GM23338 (cell line): ENCODE measurements around the gene ENOX1. TPM values are rescaled to one million over a fixed set of nuclear protein-coding genes. Genes with fewer than 3 reads are reported as not detected.

Source experiments
- ATAC-seq: fragments of 200-7000 bp; cut with Tn5 transposase; 3 replicates; pipeline ENCODE4 v1.9.1; 2020
- DNase-seq: peaks from one replicate; pipeline ENCODE4 v3.0.0-alpha.2; 2015; ENCODE audit warnings: low spot score
- H2AFZ ChIP-seq: fragments of 200-600 bp; sonication (generic); 2 replicates; pipeline ENCODE4 v1.8.0; 2016; ENCODE audit warnings: antibody characterized with exemption, mild to moderate bottlenecking, moderate library complexity
- H3F3A ChIP-seq: fragments of 200-600 bp; sonication (generic); replicated peaks from 2 replicates; pipeline ENCODE4 v1.8.0; 2017; ENCODE audit warnings: antibody characterized with exemption, mixed run types, low read depth
- H3K27ac ChIP-seq: fragments of 200-600 bp; sonication (generic); 2 replicates; pipeline ENCODE4 v1.6.1; 2016; ENCODE audit warnings: low read depth
- H3K27me3 ChIP-seq: fragments of 200-600 bp; sonication (generic); 2 replicates; pipeline ENCODE4 v1.8.0; 2016; ENCODE audit warnings: mild to moderate bottlenecking, mixed run types, moderate library complexity; ENCODE audit not compliant: insufficient read depth
- H3K36me3 ChIP-seq: fragments of 200-600 bp; sonication (generic); 2 replicates; pipeline ENCODE4 v1.8.0; 2016; ENCODE audit warnings: mild to moderate bottlenecking; ENCODE audit not compliant: insufficient read depth
- H3K4me1 ChIP-seq: fragments of 200-600 bp; sonication (generic); 2 replicates; pipeline ENCODE4 v1.8.0; 2016; ENCODE audit warnings: mild to moderate bottlenecking, moderate library complexity; ENCODE audit not compliant: insufficient read depth
- H3K4me2 ChIP-seq: fragments of 200-600 bp; sonication (generic); 2 replicates; pipeline ENCODE4 v1.7.1; 2017; ENCODE audit warnings: mixed run types
- H3K4me3 ChIP-seq: fragments of 200-600 bp; sonication (generic); 2 replicates; pipeline ENCODE4 v1.6.1; 2016; ENCODE audit warnings: mixed run types
- H3K79me2 ChIP-seq: fragments of 200-600 bp; sonication (generic); replicated peaks from 2 replicates; pipeline ENCODE4 v1.8.0; 2017; ENCODE audit warnings: mild to moderate bottlenecking; ENCODE audit not compliant: insufficient read depth
- H3K9me2 ChIP-seq: fragments of 200-600 bp; sonication (generic); 2 replicates; pipeline ENCODE4 v1.8.0; 2017; ENCODE audit not compliant: insufficient read depth
- H4K20me1 ChIP-seq: fragments of 200-600 bp; sonication (generic); replicated peaks from 2 replicates; pipeline ENCODE4 v1.8.0; 2017; ENCODE audit warnings: mild to moderate bottlenecking; ENCODE audit not compliant: insufficient read depth
- H3K27ac Mint-ChIP-seq: 2 replicates; pipeline ENCODE4 v1.8.0; 2020; ENCODE audit warnings: inconsistent platforms, mild to moderate bottlenecking, moderate library complexity, mixed read lengths
- H3K27me3 Mint-ChIP-seq: 3 replicates; pipeline ENCODE4 v1.8.0; 2022; ENCODE audit warnings: low read depth, mild to moderate bottlenecking, moderate library complexity, mixed read lengths, inconsistent platforms; ENCODE audit not compliant: insufficient read depth, poor library complexity
- H3K36me3 Mint-ChIP-seq: 3 replicates; pipeline ENCODE4 v1.8.0; 2021; ENCODE audit warnings: low read depth, mild to moderate bottlenecking, inconsistent platforms, moderate library complexity, mixed read lengths
- H3K4me1 Mint-ChIP-seq: 3 replicates; pipeline ENCODE4 v1.8.0; 2020; ENCODE audit warnings: mild to moderate bottlenecking, inconsistent platforms, mixed read lengths
- H3K4me3 Mint-ChIP-seq: 3 replicates; pipeline ENCODE4 v1.8.0; 2021; ENCODE audit warnings: moderate library complexity, mild to moderate bottlenecking, inconsistent platforms, mixed read lengths
- H3K9me3 Mint-ChIP-seq: 3 replicates; pipeline ENCODE4 v1.8.0; 2020; ENCODE audit warnings: moderate library complexity, mild to moderate bottlenecking, inconsistent platforms, mixed read lengths
- CREB1 ChIP-seq: fragments of 250-450 bp; sonication (Bioruptor Pico); IDR thresholded peaks from 2 replicates; pipeline ENCODE4 v1.5.0; 2020; ENCODE audit warnings: low read depth, mild to moderate bottlenecking, moderate library complexity
- EZH2phosphoT487 ChIP-seq: fragments of 200-600 bp; sonication (generic); IDR thresholded peaks from one replicate; pipeline ENCODE4 v1.8.1; 2018; ENCODE audit warnings: antibody characterized with exemption; ENCODE audit not compliant: unreplicated experiment
- STAT1 ChIP-seq: IDR thresholded peaks from one replicate; pipeline ENCODE4 v1.6.1; 2016; ENCODE audit warnings: antibody characterized with exemption; ENCODE audit not compliant: unreplicated experiment
- ZNF114 ChIP-seq: fragments of 250-450 bp; sonication (Bioruptor Pico); IDR thresholded peaks from 2 replicates; pipeline ENCODE4 v1.5.0; 2020; ENCODE audit warnings: mild to moderate bottlenecking, moderate library complexity
- polyA plus RNA-seq: library from polyadenylated mRNA; unstranded; fragments of >200 nt; fragmentation: Nextera tagmentation; extraction: Ambion mirVana; gene quantifications from 2 replicates; pipeline ENCODE4 v1.2.1, GENCODE V29; 2016
- total RNA-seq: library from RNA; depleted of rRNA; stranded (reverse); fragments of >200 nt; shearing (Covaris generic); gene quantifications from 2 replicates; pipeline ENCODE4 v1.2.3, GENCODE V29; 2014
- TF ChIP-seq, protein P1 (sequence below): fragments of 250-450 bp; sonication (Bioruptor Pico); IDR thresholded peaks from 2 replicates; pipeline ENCODE4 v1.5.0; 2020; ENCODE audit warnings: mild to moderate bottlenecking, moderate library complexity
- TF ChIP-seq, protein P2 (sequence below): IDR thresholded peaks from one replicate; pipeline ENCODE4 v1.6.1; 2018; ENCODE audit warnings: antibody characterized with exemption; ENCODE audit not compliant: unreplicated experiment

Gene ENOX1
- total and polyA plus RNA-seq, 2 experiments from 2014 or later, result 0.66 to 0.81 TPM

DNA sequence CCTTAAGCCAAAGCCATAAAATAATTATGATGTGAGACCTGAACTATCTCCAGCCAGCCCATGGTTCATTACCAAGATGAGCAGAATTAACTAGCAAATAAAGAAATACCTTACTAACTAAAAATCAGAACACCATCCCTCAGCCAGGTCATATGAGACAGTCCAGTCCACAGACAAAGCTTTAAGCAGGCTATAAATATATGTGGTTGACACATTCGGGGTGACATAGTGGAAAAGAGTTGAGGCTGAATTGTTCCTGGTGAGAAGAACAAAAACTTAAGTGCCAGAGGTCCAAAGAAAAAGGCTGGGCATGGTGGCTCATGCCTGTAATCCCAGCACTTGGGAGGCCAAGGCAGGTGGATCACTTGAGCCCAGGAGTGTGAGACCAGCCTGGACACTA, 30.9 kb downstream of the ENOX1 start (continued):
- TF ChIP-seq, protein P1, sequence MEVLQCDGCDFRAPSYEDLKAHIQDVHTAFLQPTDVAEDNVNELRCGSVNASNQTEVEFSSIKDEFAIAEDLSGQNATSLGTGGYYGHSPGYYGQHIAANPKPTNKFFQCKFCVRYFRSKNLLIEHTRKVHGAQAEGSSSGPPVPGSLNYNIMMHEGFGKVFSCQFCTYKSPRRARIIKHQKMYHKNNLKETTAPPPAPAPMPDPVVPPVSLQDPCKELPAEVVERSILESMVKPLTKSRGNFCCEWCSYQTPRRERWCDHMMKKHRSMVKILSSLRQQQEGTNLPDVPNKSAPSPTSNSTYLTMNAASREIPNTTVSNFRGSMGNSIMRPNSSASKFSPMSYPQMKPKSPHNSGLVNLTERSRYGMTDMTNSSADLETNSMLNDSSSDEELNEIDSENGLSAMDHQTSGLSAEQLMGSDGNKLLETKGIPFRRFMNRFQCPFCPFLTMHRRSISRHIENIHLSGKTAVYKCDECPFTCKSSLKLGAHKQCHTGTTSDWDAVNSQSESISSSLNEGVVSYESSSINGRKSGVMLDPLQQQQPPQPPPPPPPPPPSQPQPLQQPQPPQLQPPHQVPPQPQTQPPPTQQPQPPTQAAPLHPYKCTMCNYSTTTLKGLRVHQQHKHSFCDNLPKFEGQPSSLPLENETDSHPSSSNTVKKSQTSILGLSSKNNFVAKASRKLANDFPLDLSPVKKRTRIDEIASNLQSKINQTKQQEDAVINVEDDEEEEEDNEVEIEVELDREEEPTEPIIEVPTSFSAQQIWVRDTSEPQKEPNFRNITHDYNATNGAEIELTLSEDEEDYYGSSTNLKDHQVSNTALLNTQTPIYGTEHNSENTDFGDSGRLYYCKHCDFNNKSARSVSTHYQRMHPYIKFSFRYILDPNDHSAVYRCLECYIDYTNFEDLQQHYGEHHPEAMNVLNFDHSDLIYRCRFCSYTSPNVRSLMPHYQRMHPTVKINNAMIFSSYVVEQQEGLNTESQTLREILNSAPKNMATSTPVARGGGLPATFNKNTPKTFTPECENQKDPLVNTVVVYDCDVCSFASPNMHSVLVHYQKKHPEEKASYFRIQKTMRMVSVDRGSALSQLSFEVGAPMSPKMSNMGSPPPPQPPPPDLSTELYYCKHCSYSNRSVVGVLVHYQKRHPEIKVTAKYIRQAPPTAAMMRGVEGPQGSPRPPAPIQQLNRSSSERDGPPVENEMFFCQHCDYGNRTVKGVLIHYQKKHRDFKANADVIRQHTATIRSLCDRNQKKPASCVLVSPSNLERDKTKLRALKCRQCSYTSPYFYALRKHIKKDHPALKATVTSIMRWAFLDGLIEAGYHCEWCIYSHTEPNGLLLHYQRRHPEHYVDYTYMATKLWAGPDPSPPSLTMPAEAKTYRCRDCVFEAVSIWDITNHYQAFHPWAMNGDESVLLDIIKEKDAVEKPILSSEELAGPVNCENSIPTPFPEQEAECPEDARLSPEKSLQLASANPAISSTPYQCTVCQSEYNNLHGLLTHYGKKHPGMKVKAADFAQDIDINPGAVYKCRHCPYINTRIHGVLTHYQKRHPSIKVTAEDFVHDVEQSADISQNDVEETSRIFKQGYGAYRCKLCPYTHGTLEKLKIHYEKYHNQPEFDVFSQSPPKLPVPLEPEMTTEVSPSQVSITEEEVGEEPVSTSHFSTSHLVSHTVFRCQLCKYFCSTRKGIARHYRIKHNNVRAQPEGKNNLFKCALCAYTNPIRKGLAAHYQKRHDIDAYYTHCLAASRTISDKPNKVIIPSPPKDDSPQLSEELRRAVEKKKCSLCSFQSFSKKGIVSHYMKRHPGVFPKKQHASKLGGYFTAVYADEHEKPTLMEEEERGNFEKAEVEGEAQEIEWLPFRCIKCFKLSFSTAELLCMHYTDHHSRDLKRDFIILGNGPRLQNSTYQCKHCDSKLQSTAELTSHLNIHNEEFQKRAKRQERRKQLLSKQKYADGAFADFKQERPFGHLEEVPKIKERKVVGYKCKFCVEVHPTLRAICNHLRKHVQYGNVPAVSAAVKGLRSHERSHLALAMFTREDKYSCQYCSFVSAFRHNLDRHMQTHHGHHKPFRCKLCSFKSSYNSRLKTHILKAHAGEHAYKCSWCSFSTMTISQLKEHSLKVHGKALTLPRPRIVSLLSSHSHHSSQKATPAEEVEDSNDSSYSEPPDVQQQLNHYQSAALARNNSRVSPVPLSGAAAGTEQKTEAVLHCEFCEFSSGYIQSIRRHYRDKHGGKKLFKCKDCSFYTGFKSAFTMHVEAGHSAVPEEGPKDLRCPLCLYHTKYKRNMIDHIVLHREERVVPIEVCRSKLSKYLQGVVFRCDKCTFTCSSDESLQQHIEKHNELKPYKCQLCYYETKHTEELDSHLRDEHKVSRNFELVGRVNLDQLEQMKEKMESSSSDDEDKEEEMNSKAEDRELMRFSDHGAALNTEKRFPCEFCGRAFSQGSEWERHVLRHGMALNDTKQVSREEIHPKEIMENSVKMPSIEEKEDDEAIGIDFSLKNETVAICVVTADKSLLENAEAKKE (CRISPR knock-in tag), result no peak
- TF ChIP-seq STAT1 (no peak), CREB1 (no peak)

DNA sequence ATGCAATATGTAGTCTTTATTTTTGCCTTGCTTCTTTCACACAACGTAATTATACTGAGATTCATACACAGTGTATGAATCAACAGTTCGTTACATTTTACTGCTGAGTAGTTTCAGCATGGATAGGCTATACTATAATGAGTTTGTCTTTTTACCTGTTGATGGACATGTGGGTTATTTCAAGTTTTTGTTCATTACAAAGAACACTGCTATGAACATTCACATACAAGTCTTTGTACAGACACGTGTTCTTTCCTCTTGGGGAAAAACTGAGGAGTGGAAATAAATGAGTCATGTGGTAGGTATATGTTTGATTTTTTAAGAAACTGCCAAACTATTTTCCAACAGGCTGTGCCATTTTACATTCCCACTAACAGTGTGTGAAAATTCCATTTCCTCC, 35.1 kb downstream of the ENOX1 start:
- H3K9me3 Mint-ChIP-seq, result no peaks in the 10 kb centered on the region
- no peak for ATAC-seq
- H3K36me3 Mint-ChIP-seq, result no peaks in the 10 kb centered on the region
- H3F3A ChIP-seq, result no peaks in the 10 kb centered on the region
- H3K4me2 ChIP-seq, result no peak overlapping the region
- peaks cover 1% of the 10 kb centered on the region for H3K27me3 Mint-ChIP-seq
- no peak overlapping the region for H3K4me3 Mint-ChIP-seq
- no peaks in the 10 kb centered on the region for H3K79me2 ChIP-seq
- no peak overlapping the region for H3K4me3 ChIP-seq
- no peaks in the 10 kb centered on the region for H3K27me3 ChIP-seq
- DNase-seq, result no peak
- H3K4me1 Mint-ChIP-seq, result peaks cover 8% of the 10 kb centered on the region; the same call in 2 of the 3 replicates
- no peaks in the 10 kb centered on the region for H3K36me3 ChIP-seq
- 0 out of 2 replicates have a peak, but pooled peaks cover 5% of the 10 kb centered on the region for H3K4me1 ChIP-seq
- no peak overlapping the region for H2AFZ ChIP-seq
- H4K20me1 ChIP-seq, result no peaks in the 10 kb centered on the region
- no peak overlapping the region for H3K27ac ChIP-seq
- H3K27ac Mint-ChIP-seq, result no peak overlapping the region
- no peaks in the 10 kb centered on the region for H3K9me2 ChIP-seq
- TF ChIP-seq EZH2phosphoT487 (no peak), ZNF114 (CRISPR knock-in tag) (no peak), STAT1 (no peak)
- TF ChIP-seq, protein P1 (CRISPR knock-in tag), result no peak
- TF ChIP-seq, protein P2, sequence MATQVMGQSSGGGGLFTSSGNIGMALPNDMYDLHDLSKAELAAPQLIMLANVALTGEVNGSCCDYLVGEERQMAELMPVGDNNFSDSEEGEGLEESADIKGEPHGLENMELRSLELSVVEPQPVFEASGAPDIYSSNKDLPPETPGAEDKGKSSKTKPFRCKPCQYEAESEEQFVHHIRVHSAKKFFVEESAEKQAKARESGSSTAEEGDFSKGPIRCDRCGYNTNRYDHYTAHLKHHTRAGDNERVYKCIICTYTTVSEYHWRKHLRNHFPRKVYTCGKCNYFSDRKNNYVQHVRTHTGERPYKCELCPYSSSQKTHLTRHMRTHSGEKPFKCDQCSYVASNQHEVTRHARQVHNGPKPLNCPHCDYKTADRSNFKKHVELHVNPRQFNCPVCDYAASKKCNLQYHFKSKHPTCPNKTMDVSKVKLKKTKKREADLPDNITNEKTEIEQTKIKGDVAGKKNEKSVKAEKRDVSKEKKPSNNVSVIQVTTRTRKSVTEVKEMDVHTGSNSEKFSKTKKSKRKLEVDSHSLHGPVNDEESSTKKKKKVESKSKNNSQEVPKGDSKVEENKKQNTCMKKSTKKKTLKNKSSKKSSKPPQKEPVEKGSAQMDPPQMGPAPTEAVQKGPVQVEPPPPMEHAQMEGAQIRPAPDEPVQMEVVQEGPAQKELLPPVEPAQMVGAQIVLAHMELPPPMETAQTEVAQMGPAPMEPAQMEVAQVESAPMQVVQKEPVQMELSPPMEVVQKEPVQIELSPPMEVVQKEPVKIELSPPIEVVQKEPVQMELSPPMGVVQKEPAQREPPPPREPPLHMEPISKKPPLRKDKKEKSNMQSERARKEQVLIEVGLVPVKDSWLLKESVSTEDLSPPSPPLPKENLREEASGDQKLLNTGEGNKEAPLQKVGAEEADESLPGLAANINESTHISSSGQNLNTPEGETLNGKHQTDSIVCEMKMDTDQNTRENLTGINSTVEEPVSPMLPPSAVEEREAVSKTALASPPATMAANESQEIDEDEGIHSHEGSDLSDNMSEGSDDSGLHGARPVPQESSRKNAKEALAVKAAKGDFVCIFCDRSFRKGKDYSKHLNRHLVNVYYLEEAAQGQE, result no peak
